GM18907 (cell line): Measurements from ENCODE around the gene TRPC4AP.

Experiments
- ATAC-seq: cut with Tn5 transposase; IDR thresholded peaks from one replicate; pipeline ENCODE4 v1.9.1; 2021; ENCODE audit warnings: mild to moderate bottlenecking, moderate library complexity; ENCODE audit not compliant: unreplicated experiment

The TRPC4AP gene

DNA sequence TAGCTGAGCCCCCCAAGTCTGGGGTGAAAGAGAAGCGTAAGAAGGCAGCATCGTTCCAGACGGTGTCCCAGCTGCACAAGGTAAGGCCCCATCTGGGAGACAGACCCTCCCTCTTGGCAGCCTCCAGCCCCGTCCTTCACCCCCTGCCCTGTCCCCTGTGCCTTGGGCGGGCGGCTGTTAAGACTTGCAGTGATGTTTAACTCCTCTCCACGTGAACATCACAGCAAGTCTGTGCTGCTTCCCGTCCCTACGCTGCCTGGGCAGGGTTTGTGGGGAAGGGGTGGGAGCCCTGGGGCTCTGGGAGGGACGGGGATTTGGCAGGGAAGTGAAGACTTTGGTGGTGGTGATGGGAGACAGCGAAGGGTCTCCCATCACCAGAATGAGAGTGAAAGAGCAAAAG, 102.4 kb downstream of the TRPC4AP start:
- no peak for ATAC-seq

GRCh38 chr20:34989670-34990069, 102.9 kb downstream of the TRPC4AP start:
- no peak for ATAC-seq

- no peak for ATAC-seq
These were observed 103.5 kb downstream of the TRPC4AP start for GRCh38 chr20:34989118-34989517.

GRCh38 chr20:34988191-34988540, 104.4 kb downstream of the TRPC4AP start:
- ATAC-seq = no peak

GRCh38 chr20:34987288-34988190, 105.1 kb downstream of the TRPC4AP start:
- no peak for ATAC-seq

- ATAC-seq = no peak
These were observed 106.0 kb downstream of the TRPC4AP start for GRCh38 chr20:34986311-34987287.

GRCh38 chr20:34985461-34986310, 106.9 kb downstream of the TRPC4AP start:
- no peak for ATAC-seq

- no peak for ATAC-seq
These were observed 107.8 kb downstream of the TRPC4AP start for GRCh38 chr20:34984756-34985261.

DNA sequence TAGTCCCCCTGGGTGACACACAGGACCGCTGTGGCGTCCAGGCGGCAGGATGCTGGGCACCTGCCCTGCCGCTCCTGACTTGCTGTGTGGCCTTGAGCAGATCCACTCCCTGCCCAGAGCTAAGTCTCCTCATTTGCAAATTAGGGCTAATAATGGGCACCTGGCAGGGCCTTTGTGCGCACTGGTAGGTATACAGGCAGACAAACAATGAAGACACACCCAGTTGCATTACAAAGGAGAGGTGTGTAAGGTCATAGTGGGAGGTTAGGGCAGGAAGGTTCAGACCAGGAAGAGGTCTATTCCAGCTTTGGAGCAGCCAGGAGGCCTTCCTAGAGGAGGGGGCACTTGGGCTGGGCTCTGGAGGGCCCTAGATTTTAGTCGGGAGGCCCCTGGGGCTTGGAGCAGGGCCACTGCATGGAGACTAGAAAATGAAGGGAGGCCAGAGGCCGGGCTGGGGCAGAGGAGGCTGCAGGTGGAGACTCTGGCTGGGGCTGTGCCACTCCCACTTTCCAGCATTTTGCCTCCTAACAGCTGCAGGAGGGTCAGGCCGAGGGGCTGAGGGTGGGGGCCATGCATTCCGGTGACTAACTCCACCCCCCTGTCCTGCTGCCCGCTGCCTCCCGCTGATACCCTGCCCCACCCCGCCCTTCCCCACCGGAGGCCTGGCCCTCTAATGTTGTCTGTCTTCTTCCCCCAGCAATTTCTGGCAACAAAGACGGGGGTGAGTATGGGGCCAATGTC, 108.4 kb downstream of the TRPC4AP start:
- ATAC-seq = no peak

DNA sequence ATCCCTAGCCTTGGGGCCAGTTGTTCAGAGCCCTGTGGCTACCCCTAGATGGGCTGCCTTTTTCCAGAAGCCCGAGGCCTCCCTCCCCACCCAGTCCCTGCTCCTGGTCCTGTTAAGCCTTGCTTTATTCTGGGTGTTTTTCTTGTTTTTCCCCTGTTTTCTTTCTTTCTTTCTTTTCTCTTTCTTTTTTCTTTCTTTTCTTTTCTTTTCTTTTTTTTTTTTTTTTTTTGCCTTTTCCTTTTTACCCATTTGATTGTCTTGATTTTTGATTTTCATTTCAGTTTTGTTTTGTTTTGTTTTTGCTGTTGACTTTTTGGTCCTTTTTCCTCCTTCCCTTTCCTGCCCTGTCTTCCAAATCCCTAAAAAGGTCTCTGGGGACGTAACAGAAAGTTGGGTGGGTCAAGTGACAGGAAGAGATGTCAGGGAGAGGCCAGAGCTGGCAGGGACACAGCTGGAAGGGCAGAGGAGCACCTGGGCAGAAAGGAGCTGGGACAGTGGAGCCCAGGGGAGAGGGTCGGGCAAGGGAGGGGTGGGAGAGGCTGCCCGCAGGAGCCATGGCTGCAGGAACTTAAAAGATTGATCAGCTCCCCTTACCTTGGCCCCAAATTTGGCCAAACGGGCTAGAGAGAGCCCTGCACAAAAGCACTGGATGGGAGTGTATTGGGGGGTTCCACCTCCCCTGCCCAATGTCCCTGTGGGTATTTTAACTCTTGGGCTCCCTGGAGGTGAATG, 109.4 kb downstream of the TRPC4AP start:
- ATAC-seq = no peak

- no peak for ATAC-seq
These were observed 110.1 kb downstream of the TRPC4AP start for GRCh38 chr20:34982270-34983088.

- ATAC-seq = no peak
These were observed 111.9 kb downstream of the TRPC4AP start for GRCh38 chr20:34980543-34981233.

DNA sequence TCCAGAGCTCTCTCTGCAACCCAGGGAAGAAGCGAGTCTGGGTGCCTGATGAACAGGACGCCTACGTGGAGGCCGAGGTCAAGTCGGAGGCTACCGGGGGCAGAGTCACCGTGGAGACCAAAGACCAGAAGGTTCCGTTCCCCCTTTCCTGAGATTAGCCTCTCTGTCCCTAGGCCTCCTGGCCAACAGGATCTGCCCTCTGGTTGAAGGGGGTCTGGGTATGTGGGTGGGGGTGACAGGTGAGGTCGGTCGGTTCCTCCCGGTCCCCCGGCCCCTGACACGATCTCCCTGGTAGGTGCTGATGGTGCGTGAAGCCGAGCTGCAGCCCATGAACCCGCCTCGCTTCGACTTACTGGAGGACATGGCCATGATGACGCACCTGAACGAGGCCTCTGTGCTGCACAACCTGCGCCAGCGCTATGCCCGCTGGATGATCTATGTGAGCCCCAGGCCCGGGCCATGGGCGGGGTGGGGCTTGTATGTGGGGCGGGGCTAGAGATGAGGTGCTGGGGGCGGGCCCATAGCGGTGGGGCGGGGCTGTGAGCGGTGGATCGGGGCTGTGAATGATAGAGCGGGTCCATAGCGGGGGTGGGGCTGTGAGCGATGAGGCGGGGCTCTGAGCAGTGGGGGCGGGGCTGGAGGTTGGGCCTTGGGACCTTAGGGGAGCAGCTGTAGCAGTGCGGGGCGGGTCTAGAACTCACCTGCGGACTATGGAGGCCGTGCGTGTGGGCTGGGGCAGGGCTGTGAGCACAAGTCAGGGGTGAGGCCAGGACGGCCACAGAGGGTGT, 113.0 kb downstream of the TRPC4AP start:
- ATAC-seq = no peak

- no peak for ATAC-seq
These were observed 114.4 kb downstream of the TRPC4AP start for GRCh38 chr20:34978092-34978744.

GRCh38 chr20:34977365-34978091, 115.1 kb downstream of the TRPC4AP start:
- ATAC-seq = no peak

- ATAC-seq = no peak
These were observed 116.3 kb downstream of the TRPC4AP start for GRCh38 chr20:34976286-34976685.
